H1 (cell line): ENCODE measurements around the gene CDK7. TPM values are rescaled to one million over a fixed set of nuclear protein-coding genes. Genes with fewer than 3 reads are reported as not detected.

ENCODE experiments used
- BCL11A ChIP-seq, 2 experiments: IDR thresholded peaks; one replicate each; pipeline ENCODE4 v1.6.1; 2011; ENCODE audit warnings: low read depth in 2 of 2, low read length in 2 of 2, mild to moderate bottlenecking in 2 of 2
- CHD7 ChIP-seq: fragments of 300-600 bp; sonication (generic); IDR thresholded peaks from 2 replicates; pipeline ENCODE4 v1.7.1; 2012; ENCODE audit warnings: low read length, moderate library complexity, mild to moderate bottlenecking, inconsistent platforms; ENCODE audit not compliant: insufficient replicate concordance
- CTCF ChIP-seq, 3 experiments: IDR thresholded peaks; 1 replicate in 2 of 3; 2 replicates in 1 of 3; pipeline versions ENCODE4 v1.5.1 to v1.6.1; 2011; ENCODE audit warnings: low read length in 3 of 3, mild to moderate bottlenecking in 3 of 3, inconsistent platforms in 2 of 3, low read depth in 1 of 3, moderate library complexity in 1 of 3; ENCODE audit not compliant: insufficient read depth in 1 of 3; ENCODE audit errors: control extremely low read depth in 1 of 3
- HDAC6 ChIP-seq: IDR thresholded peaks from one replicate; pipeline ENCODE4 v1.7.1; 2012; ENCODE audit warnings: low read depth, mild to moderate bottlenecking, inconsistent platforms, low read length, moderate library complexity
- KDM1A ChIP-seq: fragments of 200-600, 300-600 bp; sonication (generic); IDR thresholded peaks from 2 replicates; pipeline ENCODE4 v1.7.1; 2016; ENCODE audit warnings: mild to moderate bottlenecking, low read length, borderline replicate concordance
- RNF2 ChIP-seq: fragments of 200-900, 300-1000 bp; sonication (generic); IDR thresholded peaks from 2 replicates; pipeline ENCODE4 v1.7.1; 2016; ENCODE audit warnings: borderline replicate concordance, low read depth, mild to moderate bottlenecking, antibody characterized with exemption, low read length; ENCODE audit not compliant: poor library complexity, severe bottlenecking; ENCODE audit errors: missing control alignments
- polyA plus RNA-seq, 7 experiments: library from polyadenylated mRNA; depleted of rRNA in 3 of 7; stranded (reverse) in 5 of 7; unstranded in 2 of 7; fragments of >200 nt in 5 of 7; fragments of 200-250 nt in 2 of 7; gene quantifications; 1 replicate in 5 of 7; 2 replicates in 1 of 7; 4 replicates in 1 of 7; pipeline versions ENCODE4 v1.2.1 to v1.2.3, GENCODE V29; 2011 to 2013; ENCODE audit warnings: missing spikeins in 2 of 7, mixed read lengths in 2 of 7
- total RNA-seq: library from RNA; stranded (reverse); fragmentation: NEBNext Ultra II Directional; extraction: Animal tissue kit (Norgen Biotek cat#: 25700); gene quantifications from 2 replicates; pipeline ENCODE4 v1.2.1, GENCODE V29; 2021

The CDK7 gene
- total and polyA plus RNA-seq, 2 of the 8 experiments (the other 6 are each of a cell fraction or from before 2014, with no cell fraction given), result 39.9 to 63.4 TPM

DNA sequence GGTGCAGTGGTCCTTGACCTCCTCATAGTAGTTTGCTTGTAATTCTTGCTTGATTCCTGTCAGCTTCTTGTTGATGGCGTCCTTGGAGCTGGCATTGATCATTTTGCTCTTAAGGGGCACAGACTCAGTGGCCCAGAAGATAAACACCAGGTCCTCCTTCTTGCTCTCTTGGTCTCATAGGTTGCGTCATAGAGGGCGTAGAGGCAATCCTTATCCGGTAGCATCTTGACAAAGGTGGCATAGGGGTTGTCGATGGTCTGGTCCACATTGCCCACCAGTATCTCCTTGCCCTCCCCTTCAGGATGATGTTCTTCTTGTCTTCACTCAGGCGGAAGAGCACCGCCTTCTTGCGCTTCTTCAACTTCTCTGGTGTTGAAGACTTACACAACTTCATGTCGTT is 78.7 kb downstream of the CDK7 start (continued):
- TF ChIP-seq CHD7 (no peak), BCL11A (IDR thresholded peaks at IDR 0.05; ENCODE audit: low read depth in 2 of 2, low read length in 2 of 2) (no peak), RNF2 (no peak), CTCF (IDR thresholded peaks at IDR 0.05; ENCODE audit: control extremely low read depth in 1 of 3, insufficient read depth in 1 of 3, low read depth in 1 of 3, low read length in 3 of 3) (no peak), HDAC6 (no peak), KDM1A (no peak)
